NCI-H345 (cell line): ENCODE measurements around the gene BAHD1.

ENCODE experiments used
- DNase-seq: peaks from one replicate; lab custom pipeline; 2025; lab: John Stamatoyannopoulos, UW

BAHD1 gene

DNA sequence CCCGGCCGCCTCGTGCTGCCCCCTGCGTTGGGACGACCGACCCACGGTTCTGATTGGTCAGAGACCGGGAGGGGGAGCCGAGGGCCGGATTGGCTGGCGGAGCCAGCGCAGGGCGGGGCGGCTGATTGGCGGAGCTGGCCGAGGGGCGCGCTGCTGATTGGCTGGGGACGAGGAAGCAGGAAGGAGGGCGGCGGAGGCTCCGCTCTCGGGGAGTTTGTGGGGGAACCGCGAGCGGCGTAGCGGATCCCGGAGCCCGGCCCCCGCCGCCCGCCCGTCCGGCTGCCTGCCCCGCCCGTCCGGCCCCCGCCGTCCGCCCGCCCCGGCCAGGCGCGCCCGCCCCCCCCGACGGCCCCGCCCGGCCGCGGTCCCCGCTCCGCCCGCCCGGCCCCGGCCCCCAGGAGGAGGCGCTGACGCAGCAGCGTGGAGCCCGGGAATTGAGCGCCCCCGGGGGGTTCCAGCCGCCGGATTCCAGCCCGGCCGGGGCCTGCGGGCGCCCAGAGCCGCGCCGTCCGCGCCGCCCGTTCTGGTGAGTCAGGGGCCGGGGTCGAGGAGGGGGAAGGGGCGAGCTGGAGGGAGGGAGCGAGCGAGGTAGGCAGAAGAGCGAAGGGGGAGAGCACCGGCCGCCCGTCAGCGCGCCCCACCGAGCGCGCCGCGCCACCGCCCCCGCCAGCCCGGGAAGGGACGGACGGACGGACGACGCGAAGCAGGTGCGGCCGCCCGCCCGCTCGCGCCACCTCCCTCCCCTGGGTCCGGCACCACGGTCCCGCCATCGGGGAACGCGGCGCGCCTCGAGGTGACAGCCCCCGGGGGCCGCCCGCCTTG is at the start of gene BAHD1:
BAHD1 (plus strand) TSS at position 211 of the 822 bp plus-strand sequence. CDS start 17,512 bp downstream, outside the sequence.
- peak; percentile 86 for DNase-seq

DNA sequence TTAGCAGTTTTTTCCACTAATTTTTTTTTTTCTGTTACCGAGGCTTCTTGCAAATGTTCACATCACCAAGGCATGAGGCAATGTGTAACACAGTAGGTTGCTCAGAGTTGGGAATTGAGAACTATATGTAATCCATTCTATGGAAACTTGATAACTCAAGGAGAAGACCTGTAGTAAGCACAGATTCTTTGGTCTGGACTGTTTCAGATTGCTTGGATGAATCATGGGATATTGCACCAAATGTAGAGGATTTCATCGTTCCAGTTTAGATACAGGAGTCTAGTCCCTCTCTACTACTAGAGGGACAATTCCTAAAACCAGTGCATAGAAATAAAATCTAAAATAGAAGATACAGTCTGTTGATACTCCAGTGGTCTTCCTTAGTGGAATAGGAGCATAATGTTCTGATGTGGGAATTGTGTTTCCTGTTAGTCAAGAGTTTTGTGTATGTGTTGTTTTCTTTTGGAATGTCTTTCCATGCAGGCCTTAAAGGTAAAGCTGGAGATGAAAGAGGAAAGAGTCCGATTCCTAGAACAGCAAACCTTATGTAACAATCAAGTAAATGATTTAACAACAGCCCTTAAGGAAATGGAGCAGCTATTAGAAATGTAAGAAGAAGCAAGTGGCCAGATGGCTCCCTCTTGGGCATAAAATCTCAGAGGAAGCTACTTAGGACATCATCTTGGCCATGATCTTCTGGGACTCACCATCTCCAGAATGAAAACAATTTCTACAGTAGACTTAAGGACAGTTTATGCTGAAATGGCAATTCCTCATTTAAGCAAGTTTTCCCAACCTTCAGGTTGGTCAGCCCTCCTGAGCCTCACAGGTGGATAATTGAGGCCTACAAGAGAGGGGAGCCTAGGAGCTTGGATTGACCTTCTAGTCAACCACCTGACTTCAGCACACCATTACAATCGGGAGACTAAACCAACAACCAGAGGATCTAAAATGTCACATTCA is 47.5 kb upstream of the BAHD1 start:
- DNase-seq, result no peak

- DNase-seq, result no peak
These were observed 42.9 kb upstream of the BAHD1 start for GRCh38 chr15:40397688-40398412.

DNA sequence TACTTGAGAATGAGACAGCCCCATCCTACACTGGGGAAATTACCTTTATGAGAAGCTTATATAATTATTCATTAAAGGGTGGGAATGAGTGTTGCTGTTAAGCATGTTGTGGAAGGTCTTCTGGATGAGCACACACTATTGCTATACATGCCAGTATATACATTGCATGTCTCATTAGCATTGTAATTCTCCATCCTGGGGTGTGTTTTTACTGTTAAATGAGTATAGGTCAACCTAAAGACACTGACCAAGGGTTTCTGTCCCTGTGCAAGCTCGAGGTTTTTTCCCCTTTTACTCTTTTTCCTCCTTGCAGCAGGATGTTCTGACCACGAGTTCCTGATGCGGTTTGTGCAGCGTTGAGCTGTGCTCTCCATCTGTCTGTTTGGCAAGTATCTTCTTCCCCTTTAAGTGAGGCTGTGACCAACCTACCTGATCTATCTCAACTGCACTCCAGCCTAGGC is 42.3 kb upstream of the BAHD1 start:
- DNase-seq, result no peak

- DNase-seq, result no peak
These were observed 41.4 kb upstream of the BAHD1 start for GRCh38 chr15:40399370-40399769.

DNA sequence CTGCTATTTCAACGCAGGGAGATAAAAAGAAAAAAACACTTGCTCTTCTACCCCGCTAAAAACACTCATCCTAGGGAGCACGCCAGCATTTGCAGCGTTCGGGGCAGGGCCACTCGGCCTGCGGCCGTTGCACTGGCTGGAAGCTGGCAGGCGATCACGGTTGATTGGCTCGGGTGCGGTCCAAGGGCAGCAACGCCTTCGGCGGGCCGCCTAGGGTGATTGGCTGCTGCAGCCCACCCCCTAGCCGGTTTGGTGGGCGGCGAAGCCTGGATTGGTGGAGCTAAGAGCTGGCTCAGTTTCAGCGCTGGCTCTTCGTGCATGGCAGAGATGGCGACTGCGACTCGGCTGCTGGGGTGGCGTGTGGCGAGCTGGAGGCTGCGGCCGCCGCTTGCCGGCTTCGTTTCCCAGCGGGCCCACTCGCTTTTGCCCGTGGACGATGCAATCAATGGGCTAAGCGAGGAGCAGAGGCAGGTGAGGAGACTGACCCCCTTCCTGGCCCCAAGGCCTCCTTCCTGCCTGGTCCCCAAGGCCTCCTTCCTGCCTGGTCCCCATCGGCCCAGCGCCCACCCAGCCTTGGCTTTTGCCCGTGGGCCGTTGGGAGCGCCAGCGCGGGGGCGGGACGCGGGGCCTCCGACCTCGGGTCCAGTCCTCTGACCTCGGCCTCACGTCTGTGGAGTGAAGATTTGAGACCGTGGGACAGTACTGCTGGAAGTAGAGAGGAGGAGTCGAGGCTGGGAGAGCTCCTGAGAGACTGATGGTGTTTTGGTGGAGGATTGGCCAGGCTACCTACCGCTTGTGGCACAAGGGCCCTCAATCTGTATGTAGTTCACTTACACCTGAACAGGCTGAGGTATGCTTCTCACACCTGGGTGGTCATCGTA is 35.0 kb upstream of the BAHD1 start, which contains the start of gene IVD:
IVD (plus strand) TSS at position 295 of the 881 bp plus-strand sequence; CDS start at position 328, 33 bp downstream.
- peak; percentile 90 for DNase-seq

DNA sequence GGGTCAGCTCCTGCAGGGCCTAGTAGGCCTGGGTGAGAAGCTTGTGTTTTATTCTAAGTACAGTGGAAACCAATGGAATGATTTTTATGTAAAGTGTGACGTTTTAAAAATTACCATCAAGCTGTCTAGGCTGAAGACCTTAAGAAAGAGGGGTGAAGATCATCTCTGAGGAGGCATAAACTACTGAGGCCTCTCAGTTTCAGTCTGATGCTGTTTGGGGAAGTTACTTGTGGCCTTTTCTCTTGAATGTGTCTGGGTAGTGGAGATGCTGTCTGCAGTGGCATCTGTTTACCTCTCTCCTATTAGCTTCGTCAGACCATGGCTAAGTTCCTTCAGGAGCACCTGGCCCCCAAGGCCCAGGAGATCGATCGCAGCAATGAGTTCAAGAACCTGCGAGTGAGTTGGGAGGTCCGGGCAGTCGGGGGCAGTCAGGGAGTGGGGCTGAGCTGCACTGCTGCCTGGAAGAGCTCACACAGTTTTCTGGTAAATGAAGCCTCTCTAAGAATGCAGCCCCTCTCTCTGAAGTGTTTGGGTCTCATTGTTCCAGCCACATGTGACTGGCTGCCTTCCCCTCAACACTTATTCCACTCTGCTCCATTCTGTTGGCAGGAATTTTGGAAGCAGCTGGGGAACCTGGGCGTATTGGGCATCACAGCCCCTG is 33.3 kb upstream of the BAHD1 start:
- DNase-seq, result no peak

DNA sequence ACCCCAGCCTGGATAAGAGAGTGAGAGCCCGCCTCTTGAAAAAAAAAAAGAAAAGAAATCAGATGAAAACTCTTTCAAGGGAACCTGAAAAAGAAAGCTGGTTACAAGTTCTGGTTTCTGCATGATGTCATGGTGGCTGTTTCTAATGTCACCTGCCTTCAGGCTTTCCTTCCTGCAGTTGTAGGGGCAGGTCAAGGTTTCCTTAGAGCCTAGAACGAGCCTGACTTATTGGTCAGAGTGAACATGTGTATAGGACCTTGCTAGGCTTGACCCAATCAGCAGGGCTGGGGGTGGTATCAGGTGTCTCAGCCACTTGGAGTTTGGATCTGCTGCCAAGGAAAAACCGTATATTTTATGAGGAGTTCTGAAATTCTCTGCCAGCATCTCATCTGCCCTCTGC is 31.4 kb upstream of the BAHD1 start:
- DNase-seq, result no peak

DNA sequence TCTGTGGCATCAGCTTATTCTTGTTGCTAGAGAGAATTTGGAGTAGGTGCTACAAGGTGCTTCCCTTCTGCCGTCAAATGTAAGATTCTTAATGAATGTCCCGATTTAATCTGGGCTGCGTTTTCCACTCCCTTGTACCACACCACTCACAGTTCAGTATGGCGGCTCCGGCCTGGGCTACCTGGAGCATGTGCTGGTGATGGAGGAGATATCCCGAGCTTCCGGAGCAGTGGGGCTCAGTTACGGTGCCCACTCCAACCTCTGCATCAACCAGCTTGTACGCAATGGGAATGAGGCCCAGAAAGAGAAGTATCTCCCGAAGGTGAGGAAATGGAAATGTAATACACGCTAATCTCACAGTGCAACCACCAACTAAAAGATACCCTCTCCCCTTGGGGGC is 30.3 kb upstream of the BAHD1 start:
- no peak for DNase-seq

GRCh38 chr15:40412095-40412759 is 28.5 kb upstream of the BAHD1 start:
- no peak for DNase-seq

DNA sequence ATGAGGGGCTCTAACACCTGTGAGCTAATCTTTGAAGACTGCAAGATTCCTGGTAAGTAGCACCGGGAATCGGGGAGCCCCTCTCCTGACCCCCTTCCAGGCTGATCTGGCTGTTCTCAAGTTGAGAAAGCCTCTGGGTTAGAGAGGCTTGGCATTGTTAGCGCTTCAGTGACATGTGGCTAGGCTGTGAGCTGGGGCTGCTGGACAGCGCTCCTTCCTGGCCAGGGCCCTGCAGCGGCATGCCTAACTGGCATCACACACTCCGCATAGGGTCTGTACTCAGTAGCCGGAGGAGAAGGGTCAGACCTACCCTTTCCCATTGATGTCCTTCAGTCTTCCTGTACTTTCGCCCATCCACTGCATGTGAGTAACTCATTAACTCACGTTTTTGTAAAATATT is 27.7 kb upstream of the BAHD1 start:
- no peak for DNase-seq

DNA sequence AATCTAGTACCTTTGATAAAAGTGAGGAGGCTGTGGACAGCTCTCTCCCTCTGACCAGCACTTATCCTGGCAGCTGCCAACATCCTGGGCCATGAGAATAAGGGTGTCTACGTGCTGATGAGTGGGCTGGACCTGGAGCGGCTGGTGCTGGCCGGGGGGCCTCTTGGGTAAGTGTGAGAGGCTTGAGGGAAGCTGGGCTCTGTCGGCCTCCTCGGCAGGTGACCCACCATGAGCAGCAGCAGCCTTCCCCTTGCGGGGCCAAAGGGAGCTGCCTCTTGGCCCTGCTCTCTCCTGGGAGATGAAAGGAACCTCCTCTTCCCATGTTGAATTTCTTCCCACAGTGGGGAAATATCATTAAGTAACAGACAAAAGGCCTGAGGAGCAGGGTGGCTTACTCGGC is 25.9 kb upstream of the BAHD1 start:
- no peak for DNase-seq

GRCh38 chr15:40415226-40415625 is 25.5 kb upstream of the BAHD1 start:
- no peak for DNase-seq

DNA sequence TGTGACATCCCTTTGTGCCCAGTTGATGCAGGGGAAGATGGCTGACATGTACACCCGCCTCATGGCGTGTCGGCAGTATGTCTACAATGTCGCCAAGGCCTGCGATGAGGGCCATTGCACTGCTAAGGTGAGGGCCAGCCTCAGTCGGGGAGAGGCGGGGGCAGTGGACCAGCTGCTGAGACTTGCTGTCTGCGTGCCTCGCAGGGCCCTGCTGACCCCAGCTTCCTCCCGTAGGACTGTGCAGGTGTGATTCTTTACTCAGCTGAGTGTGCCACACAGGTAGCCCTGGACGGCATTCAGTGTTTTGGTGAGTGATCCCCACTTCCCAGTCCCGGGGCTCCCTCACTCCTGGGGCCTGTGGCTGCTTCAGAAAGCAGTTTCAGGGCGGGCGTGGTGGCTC is 24.7 kb upstream of the BAHD1 start:
- DNase-seq, result no peak

DNA sequence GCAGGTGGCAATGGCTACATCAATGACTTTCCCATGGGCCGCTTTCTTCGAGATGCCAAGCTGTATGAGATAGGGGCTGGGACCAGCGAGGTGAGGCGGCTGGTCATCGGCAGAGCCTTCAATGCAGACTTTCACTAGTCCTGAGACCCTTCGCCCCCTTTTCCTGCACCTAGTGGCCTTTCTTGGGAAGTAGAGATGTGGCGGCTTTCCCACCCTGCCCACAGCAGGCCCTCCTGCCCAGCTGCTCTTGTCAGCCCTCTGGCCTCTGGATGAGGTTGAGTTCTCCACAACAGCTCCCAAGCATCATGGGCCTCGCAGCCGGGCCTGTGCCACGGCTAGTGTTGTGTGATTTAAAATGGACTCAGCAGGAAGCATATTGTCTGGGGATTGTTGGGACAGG is 22.6 kb upstream of the BAHD1 start:
- DNase-seq, result no peak

DNA sequence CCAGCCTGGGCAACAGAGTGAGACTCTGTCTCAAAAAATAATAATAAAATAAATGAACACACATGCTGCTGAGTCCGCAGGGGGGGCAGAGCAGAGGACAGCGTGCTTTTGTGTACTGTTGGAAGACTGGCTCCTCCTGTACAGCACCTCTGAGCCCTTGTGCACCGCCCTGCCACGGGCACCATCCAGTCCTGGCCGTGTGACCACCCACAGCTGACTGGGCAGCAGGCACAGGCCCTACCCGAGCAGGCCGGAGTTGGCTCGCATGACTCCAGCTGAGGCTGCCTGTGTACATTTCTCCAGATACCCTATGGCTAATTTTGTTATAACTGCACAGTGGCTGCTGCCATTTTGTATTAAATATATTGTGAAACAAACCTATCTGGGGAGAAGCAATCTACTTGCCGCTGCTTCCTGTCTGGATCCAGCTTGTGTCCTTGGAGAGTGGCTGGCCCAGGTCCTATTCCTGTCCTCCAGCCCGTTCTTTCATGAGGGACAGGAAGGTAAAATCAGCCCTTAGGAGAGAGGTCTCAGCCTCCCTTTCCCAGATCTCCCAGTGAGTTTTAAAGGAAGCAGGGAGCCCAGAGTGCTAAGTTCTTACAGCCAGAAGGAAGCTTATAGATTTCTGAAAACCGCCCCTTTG is 20.6 kb upstream of the BAHD1 start:
- DNase-seq, result no peak

DNA sequence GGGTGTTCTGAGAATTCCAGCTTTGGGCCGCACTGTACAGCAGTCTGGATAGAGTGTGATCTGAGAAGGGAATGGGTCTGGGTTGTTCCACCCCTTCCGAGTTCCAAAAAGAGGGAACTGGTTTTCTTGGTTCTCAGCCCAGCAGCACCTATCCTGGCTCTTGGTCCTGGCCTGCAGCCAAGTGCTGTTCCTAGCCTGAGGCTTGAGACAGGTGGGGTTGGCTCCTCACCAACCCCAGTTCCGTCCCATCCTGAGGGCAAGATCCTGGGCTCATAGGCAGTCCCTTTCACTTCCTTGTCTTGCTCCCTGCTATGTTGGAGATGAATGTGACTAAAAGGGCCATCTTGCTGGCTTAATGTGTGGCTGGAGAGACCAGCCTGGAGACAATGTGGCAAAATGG is 20.0 kb upstream of the BAHD1 start:
- DNase-seq, result peak; percentile 40

DNA sequence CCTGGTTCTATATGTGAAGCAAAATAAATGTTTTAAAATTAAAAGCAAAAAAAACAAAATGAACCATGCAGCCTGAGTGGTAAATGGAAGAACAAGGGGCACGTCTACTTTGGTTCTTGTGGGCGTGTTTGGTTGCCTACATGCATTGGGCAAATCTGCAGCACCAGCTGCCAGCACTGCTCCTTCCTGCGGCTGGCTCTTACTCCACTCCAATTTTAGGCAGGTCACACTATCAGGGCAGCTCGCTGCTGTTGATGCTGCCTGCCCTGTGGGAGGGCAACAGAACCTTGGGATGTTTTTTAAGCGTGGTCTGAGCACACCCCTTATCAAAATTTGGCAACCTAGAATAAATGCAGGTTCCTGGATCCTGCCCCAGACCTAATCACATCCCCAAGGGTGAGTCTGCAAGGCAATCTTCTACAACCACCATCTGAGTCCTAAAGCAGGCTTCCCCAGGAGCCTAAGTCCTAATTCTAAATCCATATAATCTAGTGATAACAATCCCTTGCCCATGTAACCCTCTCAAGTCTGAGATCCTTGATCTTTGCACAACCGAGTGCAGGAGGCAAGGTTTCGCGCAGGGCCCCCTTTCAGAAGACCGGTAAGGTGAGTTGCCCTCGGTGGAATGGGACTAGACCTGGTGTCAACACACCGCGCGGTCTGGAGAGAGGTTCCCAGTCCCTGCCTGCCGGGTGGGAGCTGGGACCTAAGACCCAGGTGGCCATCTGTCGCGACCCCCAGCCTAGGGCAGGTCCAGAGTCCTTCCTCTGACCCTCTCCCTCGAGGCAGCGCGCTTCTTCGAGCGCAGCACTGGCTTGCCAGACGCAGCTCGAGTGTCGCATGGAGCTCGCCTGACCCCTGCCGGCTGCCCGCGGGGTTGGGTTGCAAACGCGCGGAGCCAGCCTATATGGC is 19.3 kb upstream of the BAHD1 start:
- DNase-seq, result peak; percentile 57
